Measurements from ENCODE around the gene PDP2. TPM values are rescaled to one million over a fixed set of nuclear protein-coding genes. Genes with fewer than 3 reads are reported as not detected.
"Not testable (repeated sequence)": the region's sequence is repeated elsewhere in the genome, so short reads cannot be mapped to it uniquely, and the experiment has no call there.

The PDP2 gene
- total and polyA plus RNA-seq, 5 experiments from 2014 or later: 1.2 to 11.3 (median 1.8) TPM

DNA sequence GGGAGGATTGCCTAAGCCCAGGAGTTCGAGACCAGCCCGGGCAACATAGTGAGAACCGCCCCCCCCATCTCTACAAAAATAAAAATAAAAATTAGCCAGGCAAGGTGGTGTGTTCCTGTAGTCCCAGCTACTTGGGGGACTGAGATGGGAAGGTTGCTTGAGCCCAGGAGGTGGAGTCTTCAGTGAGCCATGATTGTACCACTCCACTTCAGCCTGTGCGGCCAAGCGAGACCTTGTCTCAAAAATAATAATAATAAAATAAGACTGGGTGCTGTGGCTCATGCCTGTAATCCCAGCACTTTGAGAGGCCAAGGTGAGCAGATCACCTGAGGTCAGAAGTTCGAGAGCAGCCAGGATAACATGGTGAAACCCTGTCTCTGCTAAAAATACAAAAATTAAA, 11.5 kb downstream of the PDP2 start:
- Mint-ChIP-seq H3K36me3 (peaks cover 0 to 21% (median 2%) of the 10 kb centered on the region in 3 donors), H3K27me3 (no peaks in the 10 kb centered on the region), H3K4me1 (peaks cover 0 to 15% (median 5%) of the 10 kb centered on the region in 4 donors), H3K9me3 (no peaks in the 10 kb centered on the region), H3K27ac (no peak overlapping the region), H3K4me3 (no peak overlapping the region)
- ATAC-seq (no peak), DNase-seq (no peak)
- POLR2A ChIA-PET: no interaction called here

DNA sequence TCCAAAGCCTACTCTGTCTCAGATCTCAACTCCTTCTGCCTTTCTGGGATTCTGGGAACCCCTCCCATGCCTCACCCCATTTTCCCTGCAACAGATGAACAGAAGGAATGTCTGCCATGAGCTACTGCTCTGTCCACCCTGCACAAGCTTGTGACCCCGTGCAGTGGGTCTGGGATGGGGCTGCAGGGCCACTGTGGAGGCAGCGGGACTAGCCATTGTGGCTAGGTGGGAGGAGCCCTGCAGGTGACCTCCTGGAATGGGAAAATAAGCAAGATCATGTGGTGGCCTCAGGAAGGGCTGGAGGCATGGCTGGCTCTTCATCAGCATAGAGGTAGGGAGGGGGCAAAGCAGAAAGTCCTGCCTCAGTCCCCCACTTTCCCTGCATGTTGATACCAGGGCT, 13.7 kb downstream of the PDP2 start:
- no peak overlapping the region for H3K4me3 Mint-ChIP-seq
- H3K9me3 Mint-ChIP-seq: no peaks in the 10 kb centered on the region
- H3K27me3 Mint-ChIP-seq: no peaks in the 10 kb centered on the region
- H3K27ac Mint-ChIP-seq: no peak overlapping the region
- H3K36me3 Mint-ChIP-seq: peaks cover 0 to 3% (median 0%) of the 10 kb centered on the region in 3 donors
- ATAC-seq (no peak), DNase-seq (no peak)
- POLR2A ChIA-PET: no interaction called here
- H3K4me1 Mint-ChIP-seq: peaks cover 0 to 10% (median 4%) of the 10 kb centered on the region in 4 donors

DNA sequence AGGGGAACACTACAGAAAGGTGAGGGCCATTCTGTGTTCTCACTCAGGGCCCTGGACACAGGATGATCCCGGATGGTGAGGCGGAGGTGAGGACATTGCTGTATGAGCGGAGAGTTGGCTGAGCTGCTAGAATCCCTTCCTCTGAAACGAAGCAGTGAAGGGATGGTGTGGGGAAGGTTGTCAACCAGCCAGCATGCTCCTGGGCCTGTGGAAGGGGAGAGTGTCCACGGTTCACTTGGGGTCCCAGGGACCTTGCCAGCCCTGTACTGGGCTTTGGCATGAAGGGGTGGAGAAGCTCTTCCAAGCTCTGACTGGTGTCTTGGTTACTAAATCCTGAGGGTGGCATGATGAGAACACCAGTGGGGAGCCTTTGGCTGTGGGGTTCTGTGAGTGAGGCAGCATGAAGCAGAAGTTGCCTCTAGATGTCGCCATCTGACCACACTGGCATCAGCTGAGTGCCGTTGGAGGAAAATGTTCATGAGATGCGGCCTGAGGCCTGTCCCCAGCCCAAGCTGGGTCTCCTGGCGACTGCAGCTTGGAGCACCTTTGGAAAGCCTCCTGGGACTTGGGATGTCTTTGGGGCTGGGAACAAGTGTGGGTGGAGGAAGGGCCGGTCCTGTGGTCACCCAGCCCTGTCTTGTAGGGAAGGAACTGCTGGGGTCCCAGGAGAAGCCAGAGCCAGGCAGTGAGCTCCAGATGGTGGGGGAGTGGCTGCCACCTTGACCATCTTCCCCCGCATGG, 14.8 kb downstream of the PDP2 start:
- ATAC-seq (peak; percentile 77 to 91), DNase-seq (peak in 9 of 10 donors; percentile 24 to 69 (median 46))
- Mint-ChIP-seq H3K9me3 (no peaks in the 10 kb centered on the region), H3K4me3 (no peak overlapping the region), H3K27ac (peak overlapping the region in 3 of 10 donors; percentile 20 to 76 (median 22)), H3K27me3 (no peaks in the 10 kb centered on the region), H3K36me3 (no peaks in the 10 kb centered on the region), H3K4me1 (peaks cover 0 to 10% (median 4%) of the 10 kb centered on the region in 4 donors)
- POLR2A ChIA-PET: no interaction called here

- H3K4me3 Mint-ChIP-seq: no peak overlapping the region
- no peak overlapping the region for H3K27ac Mint-ChIP-seq
- H3K9me3 Mint-ChIP-seq: no peaks in the 10 kb centered on the region
- peaks cover 0 to 10% (median 4%) of the 10 kb centered on the region in 4 donors for H3K4me1 Mint-ChIP-seq
- DNase-seq: no peak
- ATAC-seq: no peak
- no peaks in the 10 kb centered on the region for H3K36me3 Mint-ChIP-seq
- H3K27me3 Mint-ChIP-seq: no peaks in the 10 kb centered on the region
- POLR2A ChIA-PET: no interaction called here
Measured at GRCh38 chr16:66895689-66895979, 15.3 kb downstream of the PDP2 start.

DNA sequence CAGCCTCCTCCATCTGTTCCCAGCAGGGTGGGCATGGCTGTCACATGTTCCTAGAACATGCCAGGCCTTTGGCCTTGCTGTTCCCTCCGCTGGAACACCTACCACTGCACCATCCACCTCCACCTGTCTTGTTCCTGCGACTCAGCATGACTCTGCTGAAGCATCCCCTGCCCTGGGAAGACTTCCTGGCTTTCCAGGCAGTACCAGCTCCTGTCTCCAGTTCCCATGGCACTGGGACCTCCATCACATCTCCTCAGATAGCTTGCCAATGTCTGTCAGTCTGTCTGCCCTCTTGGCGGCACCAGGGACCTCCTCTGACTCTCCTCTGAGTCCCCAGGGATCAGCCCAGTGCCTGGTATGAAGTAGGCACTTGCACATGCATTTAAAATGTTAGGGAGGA, 15.7 kb downstream of the PDP2 start:
- no peak overlapping the region for H3K27ac Mint-ChIP-seq
- H3K4me1 Mint-ChIP-seq: peaks cover 0 to 10% (median 5%) of the 10 kb centered on the region in 4 donors
- POLR2A ChIA-PET: no interaction called here
- H3K9me3 Mint-ChIP-seq: no peaks in the 10 kb centered on the region
- ATAC-seq (no peak), DNase-seq (no peak)
- H3K36me3 Mint-ChIP-seq: no peaks in the 10 kb centered on the region
- no peaks in the 10 kb centered on the region for H3K27me3 Mint-ChIP-seq
- H3K4me3 Mint-ChIP-seq: no peak overlapping the region

DNA sequence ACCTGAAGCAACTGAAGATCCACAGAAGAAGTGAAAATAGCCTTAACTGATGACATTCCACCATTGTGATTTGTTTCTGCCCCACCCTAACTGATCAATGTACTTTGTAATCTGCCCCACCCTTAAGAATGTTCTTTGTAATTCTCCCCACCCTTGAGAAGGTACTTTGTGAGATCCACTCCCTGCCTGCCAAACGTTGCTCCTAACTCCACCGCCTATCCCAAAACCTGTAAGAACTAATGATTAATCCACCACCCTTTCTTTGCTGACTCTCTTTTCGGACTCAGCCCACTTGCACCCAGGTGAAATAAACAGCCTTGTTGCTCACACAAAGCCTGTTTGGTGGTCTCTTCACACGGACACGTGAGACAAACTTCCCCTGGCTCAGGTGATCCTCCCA, 16.4 kb downstream of the PDP2 start:
- H3K36me3 Mint-ChIP-seq, H3K4me3 Mint-ChIP-seq, H3K27me3 Mint-ChIP-seq, H3K4me1 Mint-ChIP-seq, ATAC-seq, H3K27ac Mint-ChIP-seq, H3K9me3 Mint-ChIP-seq, DNase-seq, POLR2A ChIA-PET: not testable (repeated sequence)

GRCh38 chr16:66898207-66898606, 17.9 kb downstream of the PDP2 start:
- Mint-ChIP-seq H3K9me3 (no peaks in the 10 kb centered on the region), H3K27me3 (no peaks in the 10 kb centered on the region), H3K4me1 (peaks cover 0 to 4% (median 2%) of the 10 kb centered on the region in 4 donors), H3K4me3 (no peak overlapping the region), H3K36me3 (no peaks in the 10 kb centered on the region), H3K27ac (no peak overlapping the region)
- DNase-seq (no peak), ATAC-seq (no peak)
- POLR2A ChIA-PET: no interaction called here

- no peak overlapping the region for H3K27ac Mint-ChIP-seq
- H3K27me3 Mint-ChIP-seq: no peaks in the 10 kb centered on the region
- no peaks in the 10 kb centered on the region for H3K36me3 Mint-ChIP-seq
- no peak overlapping the region for H3K4me3 Mint-ChIP-seq
- peaks cover 0 to 3% (median 1%) of the 10 kb centered on the region in 4 donors for H3K4me1 Mint-ChIP-seq
- no peaks in the 10 kb centered on the region for H3K9me3 Mint-ChIP-seq
- no peak for ATAC-seq
- POLR2A ChIA-PET: no interaction called here
- DNase-seq: no peak
Measured at GRCh38 chr16:66898933-66899309, 18.6 kb downstream of the PDP2 start.

DNA sequence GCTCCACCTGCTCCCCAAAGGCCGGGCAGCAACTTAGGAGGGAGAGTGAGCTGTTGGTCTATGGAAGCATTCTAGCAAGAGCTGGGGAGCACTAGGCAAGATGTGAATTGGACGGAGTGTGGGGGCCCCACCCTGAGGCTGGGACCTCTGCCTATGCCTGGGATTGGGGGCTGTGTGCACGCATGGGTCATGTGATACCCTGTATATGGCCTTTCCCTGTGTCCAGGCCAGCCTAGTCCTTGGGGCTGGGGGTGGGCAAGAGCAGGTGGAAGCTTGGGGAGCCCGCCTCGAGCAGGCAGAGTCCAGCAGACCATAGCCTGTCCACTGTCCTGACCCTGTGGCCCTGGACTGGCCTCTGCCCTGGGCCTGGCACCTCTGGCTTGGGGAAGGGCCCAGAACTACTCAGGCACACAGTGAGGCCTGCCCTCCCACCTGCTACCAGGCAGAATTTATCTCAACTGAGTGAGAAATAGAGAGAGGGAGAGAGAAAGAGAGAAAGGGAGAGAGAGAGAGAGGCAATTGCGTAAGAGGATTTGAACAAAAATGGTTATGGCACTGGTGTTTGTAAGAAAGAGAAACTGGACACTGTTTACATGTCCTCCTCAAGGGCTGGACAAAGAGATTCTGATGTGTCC, 19.1 kb downstream of the PDP2 start:
- DNase-seq: no peak
- Mint-ChIP-seq H3K27me3 (no peaks in the 10 kb centered on the region), H3K36me3 (no peaks in the 10 kb centered on the region), H3K4me1 (peaks cover 0 to 3% (median 1%) of the 10 kb centered on the region in 4 donors), H3K27ac (peak overlapping the region in 1 of 10 donors; percentile 68), H3K4me3 (no peak overlapping the region), H3K9me3 (no peaks in the 10 kb centered on the region)
- no peak for ATAC-seq
- POLR2A ChIA-PET: interaction anchor here (0.6 kb wide), 1 partner anchor 439 kb away, joined by 4 read pairs; no protein-coding TSS in a partner anchor

DNA sequence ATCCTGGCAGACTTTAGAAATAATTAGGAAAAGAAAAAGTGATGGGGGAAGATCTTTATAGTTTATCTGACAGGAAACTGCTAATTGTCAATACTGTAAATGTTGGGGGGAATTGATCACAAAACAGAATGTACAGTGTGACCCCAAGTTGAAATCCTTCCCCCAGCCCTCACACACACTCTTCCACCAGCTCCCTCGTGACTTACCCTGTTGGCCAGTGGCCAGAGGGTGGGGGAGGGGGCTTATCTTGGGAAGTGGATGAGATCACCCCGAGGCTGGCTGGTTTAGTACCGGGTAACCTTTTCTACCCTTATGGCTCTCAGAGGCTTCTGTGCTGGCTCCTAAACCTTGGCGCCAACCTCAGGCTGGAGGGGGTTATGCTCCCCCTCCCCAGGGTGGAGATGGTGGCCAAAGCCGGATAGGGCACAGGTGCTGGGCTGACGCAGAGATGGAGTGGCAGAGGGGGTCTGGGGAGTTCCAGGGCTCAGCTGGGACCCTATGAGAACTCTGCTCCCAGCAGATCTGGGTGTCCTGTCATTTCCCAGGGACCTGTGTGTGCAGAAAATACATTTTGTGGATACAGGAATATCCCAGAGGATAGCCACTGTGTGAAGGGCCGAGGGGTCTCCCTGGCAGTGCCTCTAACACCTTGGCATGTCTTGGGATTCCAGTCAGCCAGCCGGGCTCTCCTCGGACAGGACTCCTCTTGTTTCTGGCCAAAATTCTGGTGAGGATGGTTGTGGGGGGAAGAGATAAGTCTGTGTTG, 19.8 kb downstream of the PDP2 start:
- Mint-ChIP-seq H3K36me3 (no peaks in the 10 kb centered on the region), H3K27me3 (no peaks in the 10 kb centered on the region), H3K9me3 (no peaks in the 10 kb centered on the region), H3K4me3 (no peak overlapping the region), H3K27ac (peak overlapping the region in 1 of 10 donors; percentile 68), H3K4me1 (peaks cover 0 to 2% (median under 1%) of the 10 kb centered on the region in 4 donors)
- POLR2A ChIA-PET: interaction anchor here (0.6 kb wide), 1 partner anchor 438 kb away, joined by 4 read pairs; no protein-coding TSS in a partner anchor
- no peak for DNase-seq
- ATAC-seq: no peak

GRCh38 chr16:66900721-66901441, 20.6 kb downstream of the PDP2 start:
- H3K4me3 Mint-ChIP-seq: no peak overlapping the region
- no peaks in the 10 kb centered on the region for H3K27me3 Mint-ChIP-seq
- H3K4me1 Mint-ChIP-seq: peaks cover 2 to 4% (median 3%) of the 10 kb centered on the region in 4 donors
- H3K27ac Mint-ChIP-seq: no peak overlapping the region
- POLR2A ChIA-PET: no interaction called here
- H3K9me3 Mint-ChIP-seq: no peaks in the 10 kb centered on the region
- DNase-seq (no peak), ATAC-seq (no peak)
- no peaks in the 10 kb centered on the region for H3K36me3 Mint-ChIP-seq

GRCh38 chr16:66901626-66902025, 21.3 kb downstream of the PDP2 start:
- Mint-ChIP-seq H3K27ac (no peak overlapping the region), H3K4me3 (no peak overlapping the region), H3K36me3 (no peaks in the 10 kb centered on the region), H3K4me1 (peaks cover 7 to 11% (median 8%) of the 10 kb centered on the region in 4 donors), H3K9me3 (no peaks in the 10 kb centered on the region), H3K27me3 (no peaks in the 10 kb centered on the region)
- ATAC-seq: no peak
- POLR2A ChIA-PET: no interaction called here
- no peak for DNase-seq

Data from naive thymus-derived CD8-positive, alpha-beta T cell (primary cell).